GM19467 (cell line): ENCODE data around the gene MAPK8.

Experiments
- ATAC-seq: cut with Tn5 transposase; IDR thresholded peaks from one replicate; pipeline ENCODE4 v1.9.1; 2021; ENCODE audit warnings: mild to moderate bottlenecking, moderate library complexity; ENCODE audit not compliant: unreplicated experiment

Gene MAPK8

GRCh38 chr10:48459270-48460150, 153.0 kb downstream of the MAPK8 start:
- ATAC-seq = no peak

- no peak for ATAC-seq
These were observed 153.7 kb downstream of the MAPK8 start for GRCh38 chr10:48460182-48460581.

- no peak for ATAC-seq
These were observed 155.4 kb downstream of the MAPK8 start for GRCh38 chr10:48461623-48462481.

GRCh38 chr10:48462482-48463020, 156.1 kb downstream of the MAPK8 start:
- ATAC-seq = no peak

GRCh38 chr10:48463318-48464003, 157.0 kb downstream of the MAPK8 start:
- ATAC-seq = no peak

DNA sequence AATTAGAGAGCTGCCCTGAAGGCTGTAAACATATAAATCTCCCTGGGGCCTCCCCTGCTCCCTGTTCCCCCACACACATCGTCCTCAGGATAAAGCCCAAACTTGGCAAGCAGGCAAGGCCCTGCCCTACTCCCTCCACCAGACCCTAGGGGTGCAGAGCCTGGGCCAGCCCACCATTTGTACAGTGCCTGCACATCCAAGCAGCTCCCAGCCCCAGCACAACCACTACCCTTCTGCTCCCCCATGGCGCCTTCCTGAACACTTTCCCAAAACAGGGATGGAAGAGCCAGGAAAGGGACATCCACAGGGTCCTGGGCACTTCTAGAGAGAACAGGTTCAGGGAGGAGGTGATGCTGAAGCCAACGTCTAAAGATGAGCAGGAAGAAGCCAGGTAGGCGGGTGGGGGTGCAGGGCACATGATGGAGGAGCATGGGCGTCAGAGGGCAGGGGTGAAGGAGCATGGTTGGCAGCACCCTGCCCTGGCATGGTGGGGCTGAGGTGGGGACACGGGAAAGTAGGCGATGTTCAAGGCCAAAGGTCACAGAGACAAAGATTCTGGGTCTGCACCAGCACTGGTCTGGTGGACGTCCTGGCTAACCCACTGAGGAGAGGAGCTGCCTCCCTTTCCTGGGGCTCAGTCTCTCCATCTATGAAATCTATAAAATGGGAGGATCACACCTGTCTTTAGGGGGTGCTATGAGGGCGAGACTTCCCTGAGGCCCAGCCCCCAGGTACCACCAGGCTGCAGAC, 157.8 kb downstream of the MAPK8 start:
- no peak for ATAC-seq

DNA sequence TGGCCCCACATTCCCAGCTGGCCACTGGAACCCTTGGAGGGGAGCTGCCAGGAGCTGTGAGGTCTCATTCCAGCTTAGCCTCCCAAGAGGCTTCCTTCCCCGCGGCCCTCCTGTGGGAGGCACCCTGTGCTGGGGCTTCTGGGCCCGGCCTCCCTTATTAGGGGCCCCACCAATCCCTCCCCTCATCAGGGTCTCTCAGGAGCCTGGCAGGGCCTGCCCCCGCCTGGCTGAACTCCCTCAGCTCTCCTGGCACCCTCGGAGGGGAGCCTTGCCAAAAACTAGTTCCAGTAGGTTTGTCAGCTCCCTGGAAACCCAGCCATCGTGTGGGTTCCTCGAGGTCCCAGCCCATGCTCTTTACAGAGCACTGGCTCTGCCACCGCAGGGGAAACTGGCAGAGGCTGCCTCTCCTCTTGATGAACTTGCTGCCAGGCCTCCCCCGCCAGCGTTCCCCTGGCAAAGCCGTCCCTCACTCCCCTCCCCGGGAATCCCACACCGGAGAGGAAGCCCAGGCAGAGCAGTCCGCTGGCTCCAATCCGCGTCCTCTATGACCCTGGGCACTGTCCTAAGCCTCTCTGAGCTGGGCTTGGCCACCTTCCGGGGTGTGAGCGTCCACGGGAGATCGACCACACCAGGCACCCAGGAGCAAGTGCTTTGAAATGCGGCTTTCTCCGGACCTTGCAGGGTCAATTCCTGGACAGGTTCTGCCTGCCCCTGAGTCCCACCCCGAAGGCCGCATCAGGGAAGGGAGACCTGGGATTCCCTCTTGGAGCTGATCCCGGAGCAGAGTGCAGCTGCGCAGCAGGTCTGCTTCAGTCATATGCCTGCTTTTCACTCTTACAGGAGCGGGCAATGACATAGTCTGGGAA, 158.6 kb downstream of the MAPK8 start:
- no peak for ATAC-seq

DNA sequence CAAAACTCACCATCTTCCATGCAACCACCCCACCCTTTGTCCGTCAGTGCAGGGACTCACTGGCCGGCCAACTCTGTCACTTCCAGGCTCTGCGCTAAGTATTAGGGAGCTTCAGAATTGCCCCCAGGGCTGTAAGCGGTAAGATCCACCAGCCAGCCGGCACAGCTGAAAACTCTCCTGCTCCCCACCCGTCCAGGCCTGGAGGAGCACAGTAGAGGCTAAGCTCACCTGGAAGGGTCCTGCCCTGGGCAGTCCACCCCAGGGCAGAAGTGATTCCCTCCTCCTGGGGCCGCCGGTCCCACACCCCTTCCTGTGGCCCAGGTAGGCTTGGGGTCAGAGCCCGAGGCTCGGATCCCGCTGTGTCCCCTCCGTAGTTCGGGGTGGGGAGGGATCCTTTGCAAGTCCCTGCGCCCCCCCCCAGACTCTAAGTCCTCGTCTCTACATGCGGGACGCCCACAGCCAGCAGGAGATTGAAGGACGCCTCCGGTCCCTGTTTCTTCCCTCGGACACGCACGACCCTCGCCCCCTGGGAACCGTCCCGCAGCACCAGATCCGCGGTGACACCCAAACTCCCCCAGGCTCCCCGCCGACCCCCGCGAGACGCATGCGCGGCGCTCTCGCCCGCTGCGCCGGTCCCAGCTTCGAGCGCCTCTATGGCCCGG, 159.5 kb downstream of the MAPK8 start:
- ATAC-seq = no peak

- ATAC-seq = no peak
These were observed 160.2 kb downstream of the MAPK8 start for GRCh38 chr10:48466611-48467240.

- ATAC-seq = no peak
These were observed 161.2 kb downstream of the MAPK8 start for GRCh38 chr10:48467669-48468068.

GRCh38 chr10:48468130-48468790, 161.8 kb downstream of the MAPK8 start:
- ATAC-seq = no peak

- ATAC-seq = no peak
These were observed 162.5 kb downstream of the MAPK8 start for GRCh38 chr10:48468866-48469511.

DNA sequence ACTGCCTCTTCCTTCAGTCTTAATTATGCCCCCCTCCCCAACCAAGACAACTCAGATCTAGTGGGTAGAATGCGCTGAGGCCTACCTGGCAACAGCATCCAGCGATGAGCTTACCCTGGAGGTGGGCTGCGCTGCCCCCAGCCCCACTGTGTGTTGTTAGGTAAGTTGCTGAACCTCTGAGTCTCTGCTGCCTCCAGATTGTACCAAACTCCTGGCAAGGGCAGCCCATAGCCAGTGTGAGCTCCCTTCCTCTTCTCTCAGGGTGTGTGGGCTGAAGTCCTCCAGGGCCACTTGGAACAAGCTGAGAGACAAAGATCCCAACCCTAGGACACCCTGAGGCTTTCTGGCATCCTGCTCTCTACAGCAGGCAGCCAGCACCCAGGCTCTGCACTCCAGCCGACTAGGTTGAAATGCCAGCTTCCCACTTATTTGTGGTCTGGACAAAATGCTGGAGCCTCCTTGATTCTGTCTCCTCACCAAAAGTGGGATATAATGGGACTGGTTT, 163.1 kb downstream of the MAPK8 start:
- ATAC-seq = no peak

DNA sequence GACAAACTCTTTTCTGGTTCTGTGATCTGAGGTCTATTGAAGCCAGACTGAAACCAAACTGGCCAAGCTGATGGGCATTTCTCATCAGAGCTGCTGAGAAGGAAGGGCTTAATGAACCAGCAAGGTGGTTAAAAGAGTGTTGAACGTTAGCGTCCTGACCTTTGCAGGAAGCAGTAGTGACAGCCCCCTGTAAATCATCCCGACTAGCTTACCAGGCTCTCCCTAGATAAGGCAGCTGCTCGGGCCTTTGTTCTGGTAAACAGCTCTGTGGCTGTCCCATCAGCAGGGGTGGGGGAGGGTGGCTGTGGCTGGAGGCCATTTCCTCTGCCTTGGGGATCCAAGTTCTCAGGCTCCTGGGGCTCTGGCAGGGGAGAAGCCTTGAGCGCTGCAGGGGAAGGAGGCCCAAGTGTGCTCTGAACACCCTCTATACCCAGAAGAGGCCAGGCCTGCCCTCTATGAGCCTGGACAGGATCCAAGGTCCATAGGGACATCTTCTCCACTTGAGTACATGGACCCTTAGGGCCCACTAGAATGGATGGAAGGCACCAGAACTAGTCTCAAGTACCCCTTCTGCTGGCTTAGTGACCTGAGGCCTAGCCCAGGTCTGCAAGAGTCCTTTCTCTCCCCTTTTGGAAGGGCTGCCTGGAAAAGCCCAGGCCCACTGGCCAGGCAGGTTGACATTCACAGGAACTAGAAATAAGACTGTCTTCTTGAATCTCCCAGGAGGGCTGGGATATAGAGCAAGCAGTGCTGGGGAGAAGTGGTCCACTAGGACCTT, 163.8 kb downstream of the MAPK8 start:
- ATAC-seq = no peak

DNA sequence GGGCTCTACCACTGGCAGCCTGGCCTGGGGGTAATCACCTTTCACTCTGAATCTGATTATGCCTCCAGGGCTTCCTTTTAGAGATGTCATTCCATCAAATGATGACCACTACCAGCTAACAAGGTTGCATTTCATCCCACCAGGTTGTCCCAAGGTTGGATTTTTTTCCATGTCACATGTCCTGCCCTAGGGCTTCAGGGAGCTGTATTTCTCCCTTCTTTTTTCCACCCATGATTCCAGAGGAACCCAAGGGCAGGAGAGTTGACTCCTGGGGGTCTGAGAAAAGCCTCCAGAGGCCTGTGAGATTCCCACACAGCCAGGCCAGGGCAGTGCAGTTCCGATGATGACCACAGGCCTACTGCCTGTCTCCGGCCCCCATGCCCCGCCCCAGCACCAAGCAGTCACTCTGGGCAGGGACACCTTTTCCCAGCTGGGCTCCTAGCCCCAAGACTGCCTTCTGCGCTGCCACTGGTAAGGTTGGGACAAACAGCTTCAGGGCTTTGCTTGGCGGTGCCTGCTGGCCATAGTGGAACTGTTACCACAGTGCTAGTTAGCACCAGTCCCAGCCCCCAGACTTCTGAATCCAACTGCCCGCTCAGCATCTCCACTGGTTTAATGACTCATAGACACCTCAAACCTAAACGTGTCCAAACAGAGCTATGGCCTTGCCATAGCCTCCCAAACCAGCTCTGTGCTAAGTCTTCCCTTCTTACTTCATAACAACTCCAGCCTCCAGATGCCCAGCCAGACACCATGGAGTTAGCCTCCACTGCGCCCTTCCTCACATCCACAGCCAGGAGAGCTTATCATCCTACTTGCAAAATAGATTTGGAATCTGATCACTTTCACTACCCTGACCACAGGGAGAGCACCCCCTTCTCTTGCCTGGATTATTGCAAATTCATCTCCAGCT, 164.7 kb downstream of the MAPK8 start:
- no peak for ATAC-seq
